ENCODE measurements around the gene DNAH10. TPM values are rescaled to one million over a fixed set of nuclear protein-coding genes. Genes with fewer than 3 reads are reported as not detected.

Gene DNAH10
- total and polyA plus RNA-seq, 10 of the 15 experiments (the other 5 are each of a cell fraction or from before 2014, with no cell fraction given) = 0.01 to 0.32 (median 0.06) TPM

DNA sequence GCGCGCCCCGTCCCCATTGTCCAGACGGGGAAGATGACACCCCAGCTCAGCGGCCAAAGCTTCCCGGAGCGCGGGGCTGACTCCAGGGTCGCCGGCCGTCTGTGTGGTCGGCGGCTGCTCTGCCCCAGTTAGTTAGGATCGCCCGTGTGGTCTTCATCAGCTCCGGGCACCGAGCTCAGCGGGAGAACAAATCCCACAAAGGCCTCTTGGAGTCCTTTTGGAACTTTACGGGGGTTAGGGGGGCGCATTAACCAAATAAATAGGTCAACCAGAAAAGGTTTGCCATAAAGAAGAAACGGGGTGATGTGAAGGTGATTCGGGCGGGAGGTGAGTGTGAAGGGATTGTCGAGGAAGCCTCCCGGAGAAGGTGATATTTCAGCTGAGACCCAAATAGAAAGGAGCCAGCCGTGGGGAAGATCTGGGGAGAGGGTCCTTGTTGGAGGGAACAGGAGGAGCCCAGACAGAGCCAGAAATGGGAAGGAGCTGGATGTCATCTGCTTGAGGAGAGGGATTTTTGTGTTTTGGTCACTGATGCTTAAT, 49.3 kb upstream of the DNAH10 start:
- Histone ChIP-seq H3K79me2 (ENCODE audit: control insufficient read depth, insufficient read depth, low read length) (peaks cover 34% of the 10 kb centered on the region), H3K27me3 (replicated peaks in 1 of 2; ENCODE audit: control insufficient read depth in 2 of 2, insufficient read depth in 2 of 2, low read length in 1 of 2) (no peaks in the 10 kb centered on the region), H3K4me2 (ENCODE audit: control insufficient read depth, insufficient read depth) (peak overlapping the region; percentile 100), H3K4me1 (ENCODE audit: control insufficient read depth, insufficient read depth, low read length) (peaks cover 15% of the 10 kb centered on the region), H2AFZ (ENCODE audit: control insufficient read depth, low read depth, low read length) (peak overlapping the region; percentile 64), H3K27ac (ENCODE audit: control insufficient read depth, insufficient read depth) (peak overlapping the region; percentile 91), H3K9me3 (replicated peaks; ENCODE audit: control insufficient read depth, insufficient read depth, low read length) (no peaks in the 10 kb centered on the region), H3K9ac (ENCODE audit: control insufficient read depth, insufficient read depth, low read length) (peak overlapping the region; percentile 83), H3K4me3 (peak overlapping the region; percentile 84), H3K36me3 (ENCODE audit: control insufficient read depth in 2 of 2, insufficient read depth in 2 of 2, low read length in 1 of 2) (no peaks in the 10 kb centered on the region; a peak in 2 of 4 replicates), H4K20me1 (ENCODE audit: control insufficient read depth, insufficient read depth) (no peaks in the 10 kb centered on the region)
- TF ChIP-seq STAT1 (conservative IDR thresholded peaks at IDR 0.05) = no peak
- TF ChIP-seq NR2C1 (IDR thresholded peaks at IDR 0.05) = no peak
- TF ChIP-seq ESRRA (IDR thresholded peaks at IDR 0.05; ENCODE audit: low read length) = no peak
- no peak for TF ChIP-seq SUZ12 (IDR thresholded peaks at IDR 0.05; ENCODE audit: unreplicated experiment)
- TF ChIP-seq TBL1XR1 (IDR thresholded peaks at IDR 0.05; ENCODE audit: low read depth, low read length) = no peak
- TF ChIP-seq CHD4 (IDR thresholded peaks at IDR 0.05) = no peak
- no peak for TF ChIP-seq ATF7 (IDR thresholded peaks at IDR 0.05; ENCODE audit: low read depth)
- TF ChIP-seq CBFB (IDR thresholded peaks at IDR 0.05; ENCODE audit: low read depth) = no peak
- TF ChIP-seq, protein P1, sequence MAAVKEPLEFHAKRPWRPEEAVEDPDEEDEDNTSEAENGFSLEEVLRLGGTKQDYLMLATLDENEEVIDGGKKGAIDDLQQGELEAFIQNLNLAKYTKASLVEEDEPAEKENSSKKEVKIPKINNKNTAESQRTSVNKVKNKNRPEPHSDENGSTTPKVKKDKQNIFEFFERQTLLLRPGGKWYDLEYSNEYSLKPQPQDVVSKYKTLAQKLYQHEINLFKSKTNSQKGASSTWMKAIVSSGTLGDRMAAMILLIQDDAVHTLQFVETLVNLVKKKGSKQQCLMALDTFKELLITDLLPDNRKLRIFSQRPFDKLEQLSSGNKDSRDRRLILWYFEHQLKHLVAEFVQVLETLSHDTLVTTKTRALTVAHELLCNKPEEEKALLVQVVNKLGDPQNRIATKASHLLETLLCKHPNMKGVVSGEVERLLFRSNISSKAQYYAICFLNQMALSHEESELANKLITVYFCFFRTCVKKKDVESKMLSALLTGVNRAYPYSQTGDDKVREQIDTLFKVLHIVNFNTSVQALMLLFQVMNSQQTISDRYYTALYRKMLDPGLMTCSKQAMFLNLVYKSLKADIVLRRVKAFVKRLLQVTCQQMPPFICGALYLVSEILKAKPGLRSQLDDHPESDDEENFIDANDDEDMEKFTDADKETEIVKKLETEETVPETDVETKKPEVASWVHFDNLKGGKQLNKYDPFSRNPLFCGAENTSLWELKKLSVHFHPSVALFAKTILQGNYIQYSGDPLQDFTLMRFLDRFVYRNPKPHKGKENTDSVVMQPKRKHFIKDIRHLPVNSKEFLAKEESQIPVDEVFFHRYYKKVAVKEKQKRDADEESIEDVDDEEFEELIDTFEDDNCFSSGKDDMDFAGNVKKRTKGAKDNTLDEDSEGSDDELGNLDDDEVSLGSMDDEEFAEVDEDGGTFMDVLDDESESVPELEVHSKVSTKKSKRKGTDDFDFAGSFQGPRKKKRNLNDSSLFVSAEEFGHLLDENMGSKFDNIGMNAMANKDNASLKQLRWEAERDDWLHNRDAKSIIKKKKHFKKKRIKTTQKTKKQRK (IDR thresholded peaks at IDR 0.05; ENCODE audit: low read depth, low read length) = no peak
- TF ChIP-seq HCFC1 (IDR thresholded peaks at IDR 0.05; ENCODE audit: low read length) = no peak
- no peak for TF ChIP-seq RFX5 (IDR thresholded peaks at IDR 0.05; ENCODE audit: low read depth, low read length)
- no peak for TF ChIP-seq TAF1 (IDR thresholded peaks at IDR 0.05; ENCODE audit: borderline replicate concordance, low read depth, low read length)
- no peak for TF ChIP-seq CHD1 (IDR thresholded peaks at IDR 0.05; ENCODE audit: low read depth, low read length)
- TF ChIP-seq BCL11A (IDR thresholded peaks at IDR 0.05; ENCODE audit: low read depth, low read length) = no peak
- ChIA-PET RAD21 (ENCODE audit: unreplicated experiment) (interaction anchor here (0.8 to 3.7 kb wide), 14 partner anchors 10 to 480 kb away, joined by 3 to 26 read pairs (median 6); partner anchors contain the start of genes DDX55, DNAH10 and TCTN2), POLR2A (interaction anchor here (0.5 to 5.5 kb wide), 14 partner anchors 11 to 507 kb away, joined by 3 to 56 read pairs (median 4); partner anchors contain the start of genes DDX55, EIF2B1 and GTF2H3), CTCF (interaction anchor here (1.2 to 2.5 kb wide), 9 partner anchors 9 to 280 kb away, joined by 3 to 9 read pairs (median 4); no protein-coding TSS in a partner anchor), SMC1A (ENCODE audit: uncharacterized antibody, unreplicated experiment) (interaction anchor here (0.6 to 5.2 kb wide), 12 partner anchors 12 to 271 kb away, joined by 3 to 32 read pairs (median 6); partner anchors contain the start of genes EIF2B1, GTF2H3 and TCTN2)
- in situ Hi-C loops (cut with MboI) = no loop called here
- intact Hi-C loops (cut with micrococcal nuclease; ENCODE audit: unreplicated experiment) = loop anchor here (5.0 kb wide), 1 partner anchor 56 kb away; no protein-coding TSS in a partner anchor
- no TSS peak for BruUV-seq (replicated peaks)
- DNase-seq (ENCODE audit: low read depth, low spot score) = no peak
- ATAC-seq = no peak; the same call in 1 of the 3 replicates
- WGBS (ENCODE audit: insufficient coverage, insufficient replicate concordance, low lambda C conversion rate, missing lambda C conversion rate) = 1% methylated on average over 26 of the region's 26 CpGs
- no peak for FAIRE-seq
